Measurements from ENCODE around the gene DLGAP1.

Gene DLGAP1

GRCh38 chr18:4181086-4181485, 274.0 kb downstream of the DLGAP1 start:
- no peak for TF ChIP-seq NFIC (IDR thresholded peaks at IDR 0.05)
- TF ChIP-seq EP300 (IDR thresholded peaks at IDR 0.05; ENCODE audit: borderline replicate concordance): no peak
- TF ChIP-seq FOXM1 (IDR thresholded peaks at IDR 0.05; ENCODE audit: borderline replicate concordance, low read depth): no peak
- no peak for TF ChIP-seq CEBPB (IDR thresholded peaks at IDR 0.05)
- TF ChIP-seq USF1 (IDR thresholded peaks at IDR 0.05): no peak
- no peak for TF ChIP-seq YY1 (IDR thresholded peaks at IDR 0.05; ENCODE audit: low read depth)
- TF ChIP-seq CREB1 (IDR thresholded peaks at IDR 0.05; ENCODE audit: low read depth): no peak
- no peak for TF ChIP-seq RAD21 (IDR thresholded peaks at IDR 0.05; ENCODE audit: low read depth)
- TF ChIP-seq REST (IDR thresholded peaks at IDR 0.05; ENCODE audit: low read depth): no peak
- TF ChIP-seq EGR1 (IDR thresholded peaks at IDR 0.05): no peak
- no peak for TF ChIP-seq ZBTB7A (IDR thresholded peaks at IDR 0.05; ENCODE audit: low read depth)

- TF ChIP-seq TCF12 (IDR thresholded peaks at IDR 0.05; ENCODE audit: low read depth) (no peak), CEBPB (IDR thresholded peaks at IDR 0.05) (no peak), EGR1 (IDR thresholded peaks at IDR 0.05) (no peak), EP300 (IDR thresholded peaks at IDR 0.05; ENCODE audit: borderline replicate concordance) (no peak), TAF1 (IDR thresholded peaks at IDR 0.05; ENCODE audit: low read depth) (no peak), NFIC (IDR thresholded peaks at IDR 0.05) (no peak), TEAD4 (IDR thresholded peaks at IDR 0.05) (no peak), YY1 (IDR thresholded peaks at IDR 0.05; ENCODE audit: low read depth) (no peak), MAX (IDR thresholded peaks at IDR 0.05) (no peak), FOXM1 (IDR thresholded peaks at IDR 0.05; ENCODE audit: borderline replicate concordance, low read depth) (no peak), REST (IDR thresholded peaks at IDR 0.05; ENCODE audit: low read depth) (no peak), ZBTB7A (IDR thresholded peaks at IDR 0.05; ENCODE audit: low read depth) (no peak), CREB1 (IDR thresholded peaks at IDR 0.05; ENCODE audit: low read depth) (no peak), USF1 (IDR thresholded peaks at IDR 0.05) (no peak), RAD21 (IDR thresholded peaks at IDR 0.05; ENCODE audit: low read depth) (no peak)
These were observed 282.7 kb downstream of the DLGAP1 start for GRCh38 chr18:4172196-4173100.

GRCh38 chr18:4157352-4157751, 297.8 kb downstream of the DLGAP1 start:
- no peak for TF ChIP-seq EGR1 (IDR thresholded peaks at IDR 0.05)
- TF ChIP-seq EP300 (IDR thresholded peaks at IDR 0.05; ENCODE audit: borderline replicate concordance): no peak
- no peak for TF ChIP-seq ZBTB7A (IDR thresholded peaks at IDR 0.05; ENCODE audit: low read depth)
- TF ChIP-seq TAF1 (IDR thresholded peaks at IDR 0.05; ENCODE audit: low read depth): no peak
- TF ChIP-seq NFIC (IDR thresholded peaks at IDR 0.05): no peak
- TF ChIP-seq CEBPB (IDR thresholded peaks at IDR 0.05): no peak
- TF ChIP-seq FOXM1 (IDR thresholded peaks at IDR 0.05; ENCODE audit: borderline replicate concordance, low read depth): no peak
- TF ChIP-seq RAD21 (IDR thresholded peaks at IDR 0.05; ENCODE audit: low read depth): no peak
- no peak for TF ChIP-seq REST (IDR thresholded peaks at IDR 0.05; ENCODE audit: low read depth)
- no peak for TF ChIP-seq USF1 (IDR thresholded peaks at IDR 0.05)
- TF ChIP-seq TEAD4 (IDR thresholded peaks at IDR 0.05): no peak

- TF ChIP-seq RAD21 (IDR thresholded peaks at IDR 0.05; ENCODE audit: low read depth): no peak
- no peak for TF ChIP-seq FOXM1 (IDR thresholded peaks at IDR 0.05; ENCODE audit: borderline replicate concordance, low read depth)
- TF ChIP-seq ZBTB7A (IDR thresholded peaks at IDR 0.05; ENCODE audit: low read depth): no peak
- no peak for TF ChIP-seq TCF12 (IDR thresholded peaks at IDR 0.05; ENCODE audit: low read depth)
- no peak for TF ChIP-seq USF1 (IDR thresholded peaks at IDR 0.05)
- TF ChIP-seq CREB1 (IDR thresholded peaks at IDR 0.05; ENCODE audit: low read depth): no peak
- no peak for TF ChIP-seq REST (IDR thresholded peaks at IDR 0.05; ENCODE audit: low read depth)
- no peak for TF ChIP-seq NFIC (IDR thresholded peaks at IDR 0.05)
- TF ChIP-seq YY1 (IDR thresholded peaks at IDR 0.05; ENCODE audit: low read depth): no peak
- TF ChIP-seq CEBPB (IDR thresholded peaks at IDR 0.05): no peak
- TF ChIP-seq MAX (IDR thresholded peaks at IDR 0.05): no peak
- TF ChIP-seq EP300 (IDR thresholded peaks at IDR 0.05; ENCODE audit: borderline replicate concordance): no peak
- TF ChIP-seq EGR1 (IDR thresholded peaks at IDR 0.05): no peak
- TF ChIP-seq TAF1 (IDR thresholded peaks at IDR 0.05; ENCODE audit: low read depth): no peak
- TF ChIP-seq TEAD4 (IDR thresholded peaks at IDR 0.05): no peak
These were observed 308.3 kb downstream of the DLGAP1 start for GRCh38 chr18:4146797-4147196.

Measured in Ishikawa (cell line).